ENCODE data around the gene MMD. TPM values are rescaled to one million over a fixed set of nuclear protein-coding genes. Genes with fewer than 3 reads are reported as not detected.

MMD gene
- total RNA-seq, 1 donor from 2014 or later: 16.0 TPM

DNA sequence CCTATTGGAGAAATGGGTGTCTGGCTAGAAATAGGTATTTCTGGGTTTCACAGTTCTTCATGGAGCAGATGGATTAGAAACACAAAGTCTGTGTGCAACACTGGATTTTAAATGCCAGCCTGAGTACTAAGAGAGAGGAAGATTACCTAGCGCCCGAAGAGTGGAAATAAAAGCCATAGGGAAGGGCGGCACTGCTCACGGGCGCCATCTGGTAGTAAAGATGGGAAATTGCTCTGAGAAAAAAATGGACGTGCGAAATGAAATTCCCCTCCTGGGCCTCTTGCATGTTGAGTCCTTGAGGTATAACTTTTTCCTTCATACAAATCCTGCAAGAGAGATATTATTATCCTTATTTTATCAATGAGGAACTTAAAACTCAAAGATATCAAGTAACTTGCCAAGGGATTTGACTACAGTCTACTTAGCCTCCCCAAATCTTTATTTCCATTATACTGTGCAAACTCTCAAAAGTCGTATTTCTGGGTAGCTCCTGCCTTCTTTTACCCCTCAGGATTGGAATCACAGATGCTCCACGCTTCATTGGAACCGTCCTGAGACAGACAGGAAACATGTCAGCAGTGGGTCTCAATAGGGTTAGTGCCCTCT is 72.8 kb downstream of the MMD start:
- Histone ChIP-seq H3K4me1 (no peaks in the 10 kb centered on the region), H3K9me3 (no peaks in the 10 kb centered on the region), H3K27ac (no peak overlapping the region), H3K36me3 (no peaks in the 10 kb centered on the region), H3K4me3 (no peak overlapping the region), H3K27me3 (no peaks in the 10 kb centered on the region)
- intact Hi-C loops (cut with DNase I): no loop called here
- DNase-seq (no peak), ATAC-seq (peak; percentile 89)
- TF ChIP-seq, protein P1, sequence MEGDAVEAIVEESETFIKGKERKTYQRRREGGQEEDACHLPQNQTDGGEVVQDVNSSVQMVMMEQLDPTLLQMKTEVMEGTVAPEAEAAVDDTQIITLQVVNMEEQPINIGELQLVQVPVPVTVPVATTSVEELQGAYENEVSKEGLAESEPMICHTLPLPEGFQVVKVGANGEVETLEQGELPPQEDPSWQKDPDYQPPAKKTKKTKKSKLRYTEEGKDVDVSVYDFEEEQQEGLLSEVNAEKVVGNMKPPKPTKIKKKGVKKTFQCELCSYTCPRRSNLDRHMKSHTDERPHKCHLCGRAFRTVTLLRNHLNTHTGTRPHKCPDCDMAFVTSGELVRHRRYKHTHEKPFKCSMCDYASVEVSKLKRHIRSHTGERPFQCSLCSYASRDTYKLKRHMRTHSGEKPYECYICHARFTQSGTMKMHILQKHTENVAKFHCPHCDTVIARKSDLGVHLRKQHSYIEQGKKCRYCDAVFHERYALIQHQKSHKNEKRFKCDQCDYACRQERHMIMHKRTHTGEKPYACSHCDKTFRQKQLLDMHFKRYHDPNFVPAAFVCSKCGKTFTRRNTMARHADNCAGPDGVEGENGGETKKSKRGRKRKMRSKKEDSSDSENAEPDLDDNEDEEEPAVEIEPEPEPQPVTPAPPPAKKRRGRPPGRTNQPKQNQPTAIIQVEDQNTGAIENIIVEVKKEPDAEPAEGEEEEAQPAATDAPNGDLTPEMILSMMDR (IDR thresholded peaks at IDR 0.05): peak; percentile 93

DNA sequence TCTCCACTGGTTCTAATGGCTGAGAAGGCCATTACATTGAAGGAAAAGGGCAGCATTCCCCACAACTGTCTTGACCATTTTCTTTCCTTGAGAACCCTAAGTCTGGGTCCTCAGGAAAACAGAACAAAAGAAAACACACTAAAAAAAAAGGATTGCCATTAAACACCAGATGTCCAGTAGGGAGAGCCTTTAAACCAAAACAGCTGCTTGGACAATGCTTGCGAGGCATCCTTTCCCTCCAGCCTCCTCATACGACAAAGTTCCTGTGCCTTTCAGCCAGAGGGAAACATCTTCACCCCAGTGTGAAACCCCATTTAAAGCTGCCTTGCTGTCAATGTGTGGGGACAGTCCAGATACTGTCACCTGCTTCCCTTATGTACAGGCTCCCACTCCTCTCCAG is 74.3 kb downstream of the MMD start:
- Histone ChIP-seq H3K36me3 (no peaks in the 10 kb centered on the region), H3K9me3 (no peaks in the 10 kb centered on the region), H3K27me3 (no peaks in the 10 kb centered on the region), H3K27ac (no peak overlapping the region), H3K4me3 (no peak overlapping the region), H3K4me1 (no peaks in the 10 kb centered on the region)
- DNase-seq (no peak), ATAC-seq (no peak)
- TF ChIP-seq, protein P1 (IDR thresholded peaks at IDR 0.05): no peak
- intact Hi-C loops (cut with DNase I): no loop called here

DNA sequence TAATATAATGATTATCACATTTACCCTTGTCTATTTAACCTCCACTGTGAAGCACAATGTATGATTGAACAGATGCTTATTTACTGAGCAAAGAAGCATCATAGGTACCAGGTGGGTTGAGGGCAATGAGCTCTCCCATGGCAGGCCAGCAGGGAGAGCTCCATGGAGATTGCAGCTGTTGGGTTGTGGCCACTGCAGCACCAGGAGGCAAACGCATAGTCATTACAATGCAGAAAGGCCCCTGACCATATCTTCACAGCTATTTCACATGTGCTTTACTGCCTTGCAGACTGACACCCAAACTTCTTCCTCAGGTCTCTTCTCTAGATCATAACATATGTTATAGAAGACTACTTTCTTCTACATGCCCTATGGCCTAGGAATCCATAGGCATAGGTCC is 75.0 kb downstream of the MMD start:
- Histone ChIP-seq H3K36me3 (no peaks in the 10 kb centered on the region), H3K4me3 (no peak overlapping the region), H3K4me1 (no peaks in the 10 kb centered on the region), H3K27me3 (no peaks in the 10 kb centered on the region), H3K27ac (no peak overlapping the region), H3K9me3 (no peaks in the 10 kb centered on the region)
- ATAC-seq: no peak
- TF ChIP-seq, protein P1 (IDR thresholded peaks at IDR 0.05): no peak
- intact Hi-C loops (cut with DNase I): no loop called here
- no peak for DNase-seq

DNA sequence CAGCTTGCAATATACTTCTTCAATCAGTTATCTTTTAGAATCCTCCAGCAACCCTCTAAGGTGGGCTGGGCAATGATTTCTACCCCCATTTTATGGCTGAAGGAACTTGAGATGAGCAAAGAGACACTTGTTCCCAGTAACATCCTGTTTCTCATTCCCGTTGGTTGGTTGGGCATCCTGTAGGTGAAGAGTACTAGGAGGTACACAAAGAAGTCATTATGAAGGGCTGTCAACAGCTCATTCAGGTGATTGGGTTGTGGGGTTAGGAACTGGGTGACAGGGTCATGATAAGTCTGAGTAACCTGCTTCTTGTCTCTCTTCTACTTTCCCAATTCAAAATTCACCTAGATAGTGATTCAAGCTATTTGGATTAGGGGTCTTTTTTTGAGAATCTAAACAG is 76.5 kb downstream of the MMD start:
- Histone ChIP-seq H3K4me1 (no peaks in the 10 kb centered on the region), H3K4me3 (no peak overlapping the region), H3K27ac (no peak overlapping the region), H3K36me3 (no peaks in the 10 kb centered on the region), H3K9me3 (no peaks in the 10 kb centered on the region), H3K27me3 (no peaks in the 10 kb centered on the region)
- no peak for DNase-seq
- ATAC-seq: no peak
- intact Hi-C loops (cut with DNase I): no loop called here
- TF ChIP-seq, protein P1 (IDR thresholded peaks at IDR 0.05): no peak

DNA sequence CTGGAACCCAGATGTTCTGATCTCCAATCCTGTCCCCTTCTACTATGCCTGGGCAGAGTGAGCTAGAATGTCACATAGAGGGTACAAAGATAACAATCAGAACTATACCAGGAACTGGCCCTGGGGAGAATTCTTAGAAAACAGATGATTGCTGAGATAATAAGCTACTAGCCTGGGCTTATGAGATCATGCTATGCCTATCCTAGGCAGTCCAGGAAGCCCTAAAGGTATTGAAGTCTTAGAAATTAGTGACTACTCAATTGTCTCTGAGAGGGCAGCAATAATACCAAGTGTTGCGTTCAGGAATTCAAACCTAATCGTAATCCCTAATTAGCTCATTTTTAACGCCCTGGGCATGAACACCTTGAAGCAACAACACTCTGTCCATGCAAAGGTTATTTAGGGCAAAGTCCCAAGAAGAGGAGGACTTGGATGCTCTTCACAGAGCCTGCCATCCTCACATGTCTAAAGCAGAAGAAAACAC is 77.1 kb downstream of the MMD start:
- TF ChIP-seq, protein P1 (IDR thresholded peaks at IDR 0.05): no peak
- Histone ChIP-seq H3K27ac (no peak overlapping the region), H3K4me1 (no peaks in the 10 kb centered on the region), H3K9me3 (no peaks in the 10 kb centered on the region), H3K4me3 (no peak overlapping the region), H3K27me3 (no peaks in the 10 kb centered on the region), H3K36me3 (no peaks in the 10 kb centered on the region)
- DNase-seq: no peak
- ATAC-seq: no peak
- intact Hi-C loops (cut with DNase I): no loop called here

All from upper lobe of right lung (tissue), 1 donor.